Activated naive CD4-positive, alpha-beta T cell treated with Interleukin-2 at 50 U/mL for 16 hours (primary cell): Measurements from ENCODE around the gene TINAGL1.
"Not testable (repeated sequence)": the region's sequence is repeated elsewhere in the genome, so short reads cannot be mapped to it uniquely, and the experiment has no call there.

Experiments
- DNase-seq: peaks from one replicate; pipeline ENCODE4 v3.0.0-alpha.2; 2020

The TINAGL1 gene

DNA sequence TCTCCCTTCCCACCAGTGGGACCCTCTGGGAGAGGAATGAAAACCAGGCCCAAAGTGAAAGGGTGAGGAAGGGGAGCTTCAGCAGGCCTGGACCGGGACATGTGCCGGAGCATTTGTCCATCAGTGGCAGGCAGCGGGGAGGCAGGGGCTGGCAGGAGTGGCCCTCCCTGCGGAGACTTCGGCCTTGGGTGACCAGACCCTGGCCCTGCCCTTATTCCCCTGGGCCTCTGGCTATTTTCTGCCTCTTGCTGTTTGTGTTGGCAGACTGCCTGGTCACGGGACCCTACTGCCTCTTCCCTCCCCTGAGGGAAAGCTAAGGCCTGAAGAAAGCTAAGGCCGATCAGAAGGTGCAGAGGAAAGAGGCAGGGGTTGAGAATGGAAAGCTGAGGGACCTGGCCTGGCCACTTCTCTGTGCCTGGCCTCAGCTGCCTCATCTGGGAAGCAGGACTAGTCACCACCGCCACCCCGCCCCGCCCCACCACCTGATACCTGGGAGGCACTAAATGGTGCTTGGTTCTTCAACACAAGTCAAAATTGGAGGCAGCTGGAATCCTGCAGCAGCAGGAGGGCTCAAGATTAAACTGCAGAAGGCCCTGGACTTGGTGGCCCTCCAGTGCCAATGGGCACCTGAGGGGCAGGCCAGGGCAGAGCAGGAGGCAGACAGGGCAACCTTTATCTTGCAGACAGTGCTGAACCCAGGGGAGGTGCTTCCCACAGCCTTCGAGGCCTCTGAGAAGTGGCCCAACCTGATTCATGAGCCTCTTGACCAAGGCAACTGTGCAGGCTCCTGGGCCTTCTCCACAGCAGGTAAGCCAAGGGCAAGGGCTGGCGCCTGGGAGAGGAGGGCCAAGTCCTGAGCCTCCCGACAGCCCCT, 7.9 kb downstream of the TINAGL1 start:
- no peak for DNase-seq

DNA sequence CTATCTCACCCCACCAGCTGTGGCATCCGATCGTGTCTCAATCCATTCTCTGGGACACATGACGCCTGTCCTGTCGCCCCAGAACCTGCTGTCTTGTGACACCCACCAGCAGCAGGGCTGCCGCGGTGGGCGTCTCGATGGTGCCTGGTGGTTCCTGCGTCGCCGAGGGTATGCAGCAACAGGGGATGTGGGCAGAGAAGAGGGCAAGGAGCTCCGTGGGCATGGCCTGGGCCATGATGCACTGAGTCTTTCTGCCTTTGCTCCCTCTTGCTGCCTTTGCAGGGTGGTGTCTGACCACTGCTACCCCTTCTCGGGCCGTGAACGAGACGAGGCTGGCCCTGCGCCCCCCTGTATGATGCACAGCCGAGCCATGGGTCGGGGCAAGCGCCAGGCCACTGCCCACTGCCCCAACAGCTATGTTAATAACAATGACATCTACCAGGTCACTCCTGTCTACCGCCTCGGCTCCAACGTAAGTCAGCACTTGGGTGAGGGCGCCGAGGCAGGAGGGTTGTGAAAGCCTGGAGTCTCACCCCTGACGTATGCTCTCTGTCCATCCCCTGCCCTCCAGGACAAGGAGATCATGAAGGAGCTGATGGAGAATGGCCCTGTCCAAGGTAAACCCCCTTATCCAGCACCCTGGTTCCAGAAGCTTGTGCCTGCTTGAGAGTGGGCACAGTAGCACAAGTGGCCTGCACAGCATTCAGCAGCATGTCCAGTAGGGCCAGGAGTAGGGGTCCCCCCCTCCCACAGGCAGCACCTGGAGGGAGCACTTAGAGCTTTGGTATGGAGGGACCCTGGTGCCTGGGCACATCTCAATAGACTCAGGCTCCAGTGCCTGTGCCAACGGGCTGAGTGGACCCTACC, 8.8 kb downstream of the TINAGL1 start:
- DNase-seq: no peak

DNA sequence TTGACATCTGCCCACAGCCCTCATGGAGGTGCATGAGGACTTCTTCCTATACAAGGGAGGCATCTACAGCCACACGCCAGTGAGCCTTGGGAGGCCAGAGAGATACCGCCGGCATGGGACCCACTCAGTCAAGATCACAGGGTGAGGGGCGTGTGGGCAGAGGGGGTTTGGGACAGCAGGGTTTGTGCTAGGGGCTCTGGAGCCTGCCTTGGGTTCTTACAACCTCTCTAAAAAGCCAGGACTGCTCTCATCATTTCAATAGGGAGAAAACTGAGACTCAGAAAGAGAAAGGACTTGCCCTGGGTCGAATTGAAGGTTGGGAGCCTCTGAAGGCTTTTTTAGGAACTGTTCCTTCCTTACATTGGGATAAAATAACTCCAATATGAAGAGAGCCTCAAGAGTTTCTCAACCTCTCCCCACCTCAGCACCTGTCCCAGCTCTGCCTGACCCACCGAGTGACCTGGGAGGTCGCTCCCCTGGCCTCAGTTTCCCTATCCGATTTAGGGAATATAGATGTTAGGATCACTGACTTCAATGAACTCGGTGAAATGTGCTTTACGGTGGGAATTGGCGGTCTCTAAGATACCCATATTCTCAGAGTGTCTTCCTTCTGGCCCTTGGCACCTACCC, 9.5 kb downstream of the TINAGL1 start:
- no peak for DNase-seq

DNA sequence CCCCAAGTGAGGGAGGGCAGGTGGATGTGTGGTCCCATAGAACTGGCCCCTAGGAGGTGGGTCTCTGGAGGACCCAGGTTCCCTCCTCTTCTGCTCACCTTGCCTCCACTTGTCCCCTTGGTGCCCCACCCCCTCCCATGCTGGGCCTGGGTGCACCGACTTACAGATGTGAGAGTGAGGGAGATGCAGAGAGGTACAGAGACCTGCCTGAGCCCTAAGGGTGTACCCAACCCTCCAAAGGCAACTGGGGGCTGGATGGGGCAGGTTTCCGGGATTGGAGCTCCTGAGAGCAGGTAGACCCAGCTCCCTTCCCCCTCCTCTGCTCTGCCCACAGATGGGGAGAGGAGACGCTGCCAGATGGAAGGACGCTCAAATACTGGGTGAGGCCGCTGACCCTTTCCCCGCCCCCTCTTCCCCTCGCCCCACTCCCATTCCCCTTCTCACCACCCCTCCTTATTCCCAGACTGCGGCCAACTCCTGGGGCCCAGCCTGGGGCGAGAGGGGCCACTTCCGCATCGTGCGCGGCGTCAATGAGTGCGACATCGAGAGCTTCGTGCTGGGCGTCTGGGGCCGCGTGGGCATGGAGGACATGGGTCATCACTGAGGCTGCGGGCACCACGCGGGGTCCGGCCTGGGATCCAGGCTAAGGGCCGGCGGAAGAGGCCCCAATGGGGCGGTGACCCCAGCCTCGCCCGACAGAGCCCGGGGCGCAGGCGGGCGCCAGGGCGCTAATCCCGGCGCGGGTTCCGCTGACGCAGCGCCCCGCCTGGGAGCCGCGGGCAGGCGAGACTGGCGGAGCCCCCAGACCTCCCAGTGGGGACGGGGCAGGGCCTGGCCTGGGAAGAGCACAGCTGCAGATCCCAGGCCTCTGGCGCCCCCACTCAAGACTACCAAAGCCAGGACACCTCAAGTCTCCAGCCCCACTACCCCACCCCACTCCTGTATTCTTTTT, 10.3 kb downstream of the TINAGL1 start:
- no peak for DNase-seq

DNA sequence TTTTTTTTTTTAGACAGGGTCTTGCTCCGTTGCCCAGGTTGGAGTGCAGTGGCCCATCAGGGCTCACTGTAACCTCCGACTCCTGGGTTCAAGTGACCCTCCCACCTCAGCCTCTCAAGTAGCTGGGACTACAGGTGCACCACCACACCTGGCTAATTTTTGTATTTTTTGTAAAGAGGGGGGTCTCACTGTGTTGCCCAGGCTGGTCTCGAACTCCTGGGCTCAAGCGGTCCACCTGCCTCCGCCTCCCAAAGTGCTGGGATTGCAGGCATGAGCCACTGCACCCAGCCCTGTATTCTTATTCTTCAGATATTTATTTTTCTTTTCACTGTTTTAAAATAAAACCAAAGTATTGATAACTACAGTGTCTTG, 11.0 kb downstream of the TINAGL1 start:
- DNase-seq: not testable (repeated sequence)

DNA sequence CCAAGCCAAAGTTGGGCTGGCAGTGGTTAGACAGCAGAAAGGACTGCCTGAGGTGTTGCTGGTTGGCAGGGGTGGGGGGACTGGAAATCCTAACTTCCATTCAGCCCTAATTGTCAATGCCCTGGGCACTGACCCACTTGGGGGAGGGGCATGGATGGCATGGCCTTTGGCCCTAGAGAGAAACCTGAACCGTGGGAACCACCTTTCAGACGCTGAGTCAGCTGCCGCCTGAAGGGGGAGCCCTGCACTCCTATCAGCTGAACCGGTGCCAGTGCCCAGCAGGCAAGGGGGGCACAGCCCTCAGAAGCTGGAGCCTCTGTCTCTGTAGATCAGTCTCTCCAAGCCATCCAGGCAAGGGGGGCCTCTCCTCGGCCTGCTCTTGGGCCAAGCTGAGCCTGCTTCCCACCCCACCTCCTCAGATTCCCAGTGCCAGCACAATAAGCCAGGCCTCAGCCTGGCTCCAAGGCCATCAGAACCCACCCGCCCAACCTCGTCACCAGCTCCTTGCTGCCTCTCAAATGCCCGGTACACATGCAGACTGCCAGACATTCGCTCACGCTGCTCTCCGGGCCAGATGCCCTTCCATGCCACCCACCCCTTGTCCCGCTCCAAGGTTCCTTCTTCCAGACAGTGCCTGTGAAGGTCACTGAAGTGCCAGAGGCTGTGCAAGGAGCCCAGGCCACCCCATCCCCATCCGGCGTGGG, 11.6 kb downstream of the TINAGL1 start:
- DNase-seq: peak; percentile 56

DNA sequence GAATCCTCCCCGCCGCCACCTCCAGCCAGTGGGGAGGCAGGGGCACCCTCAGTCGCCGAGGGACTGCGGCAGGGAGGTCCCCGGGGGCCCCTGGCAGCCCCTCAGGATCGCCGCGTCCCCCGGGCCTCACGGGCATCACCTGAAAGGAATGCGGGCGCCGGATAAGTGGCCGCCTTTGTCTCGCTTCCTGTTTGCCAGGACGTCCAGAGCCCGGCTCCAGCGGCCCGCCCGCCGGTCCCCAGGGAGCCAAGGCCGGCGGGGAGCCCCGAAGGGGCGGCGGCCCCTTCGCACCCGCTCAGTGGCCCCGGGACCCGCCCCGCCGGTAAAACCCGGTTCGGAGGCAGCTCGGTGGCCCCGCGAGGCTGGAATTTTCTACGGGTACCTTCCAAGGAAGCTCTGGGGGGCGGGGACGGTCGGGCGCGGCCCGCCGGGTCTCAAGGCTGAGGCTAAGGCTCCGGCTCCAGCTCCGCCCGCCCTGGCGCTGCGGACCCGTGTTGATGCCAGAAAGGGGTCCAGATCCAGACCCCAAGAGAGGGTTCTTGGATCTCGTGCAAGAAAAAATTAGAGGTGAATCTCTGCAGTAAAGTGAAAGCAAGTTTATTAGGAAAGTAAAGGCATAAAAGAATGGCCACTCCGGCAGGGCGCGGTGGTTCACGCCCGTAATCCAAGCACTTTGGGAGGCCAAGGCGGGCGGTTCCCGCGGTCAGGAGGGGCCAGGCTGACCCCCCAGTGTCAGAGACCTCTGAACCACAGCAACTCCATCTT, 12.6 kb downstream of the TINAGL1 start:
- DNase-seq: no peak

DNA sequence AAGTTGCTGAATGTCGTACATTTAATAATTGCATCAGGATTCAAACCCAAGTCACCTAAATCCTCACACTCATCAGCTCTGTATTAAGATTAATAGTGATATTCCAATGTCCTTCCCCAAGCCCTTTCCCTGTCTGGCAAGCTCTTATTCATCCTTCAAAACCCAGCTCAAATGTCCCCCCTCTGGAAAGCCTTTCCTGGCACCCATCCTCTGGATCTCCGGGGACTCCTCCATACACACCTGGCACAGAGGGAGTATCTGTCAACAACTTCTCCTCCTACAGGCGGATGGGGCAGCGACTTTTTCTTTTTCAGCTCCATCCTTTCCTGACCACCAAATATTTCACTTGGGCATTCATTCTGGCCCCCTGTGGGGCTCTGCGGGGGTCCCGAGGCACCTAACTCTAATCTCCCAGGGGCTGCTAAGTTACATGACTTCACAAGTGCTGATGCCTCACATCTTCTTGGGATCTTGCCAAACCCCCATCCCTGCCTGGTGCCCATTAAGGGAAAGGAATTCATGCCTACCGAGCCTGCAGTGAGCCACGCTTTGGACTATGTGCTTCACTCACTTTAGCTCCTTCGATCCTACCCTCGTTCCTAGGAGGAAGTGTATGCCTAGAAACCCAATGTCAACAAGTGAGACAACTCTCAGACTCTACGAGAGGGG, 15.2 kb downstream of the TINAGL1 start:
- DNase-seq: no peak

DNA sequence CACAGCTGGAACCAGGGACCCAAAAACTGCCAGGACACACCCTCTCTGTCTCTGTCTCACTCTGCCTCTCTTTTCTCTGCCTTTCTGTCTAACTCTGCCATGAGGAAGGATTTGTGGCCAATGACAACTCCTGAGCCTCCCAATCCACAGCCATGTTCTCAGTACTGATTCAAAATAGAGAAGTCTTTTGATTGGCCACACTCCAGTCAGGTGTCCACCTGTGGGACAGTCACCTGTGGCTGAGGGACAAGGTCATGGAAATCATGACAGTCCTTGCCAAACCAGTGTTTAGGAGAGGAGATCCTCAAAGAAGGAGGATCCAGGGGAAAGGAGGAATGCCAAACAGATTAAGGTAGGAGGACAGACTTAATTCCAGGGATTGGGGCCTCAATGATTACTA, 15.8 kb downstream of the TINAGL1 start:
- no peak for DNase-seq

DNA sequence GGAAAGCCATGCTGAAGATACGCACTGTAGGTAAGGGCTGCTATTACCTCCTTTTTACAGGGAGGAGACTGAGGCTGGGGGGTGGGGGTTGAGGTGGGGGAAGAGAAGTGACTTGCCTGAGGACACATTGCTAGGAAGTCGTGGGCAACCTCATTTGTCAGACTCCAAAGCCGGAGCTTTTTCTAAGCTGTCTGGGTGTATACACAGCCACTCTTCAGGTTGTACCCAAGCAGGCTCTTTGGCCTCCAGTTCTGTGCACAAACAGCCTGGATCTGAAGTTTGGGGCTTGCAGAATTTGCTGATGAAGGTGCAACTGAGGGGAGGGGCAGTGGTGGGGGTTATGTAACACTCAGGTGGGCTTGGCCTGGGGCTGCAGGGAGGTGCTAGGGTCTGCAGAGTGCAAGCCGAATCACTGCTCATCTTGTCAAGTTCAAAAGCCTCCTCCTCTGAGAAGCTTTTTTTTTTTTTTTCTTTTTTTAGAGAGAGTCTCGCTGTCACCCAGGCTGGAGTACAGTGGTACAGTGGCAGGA, 16.9 kb downstream of the TINAGL1 start:
- no peak for DNase-seq

DNA sequence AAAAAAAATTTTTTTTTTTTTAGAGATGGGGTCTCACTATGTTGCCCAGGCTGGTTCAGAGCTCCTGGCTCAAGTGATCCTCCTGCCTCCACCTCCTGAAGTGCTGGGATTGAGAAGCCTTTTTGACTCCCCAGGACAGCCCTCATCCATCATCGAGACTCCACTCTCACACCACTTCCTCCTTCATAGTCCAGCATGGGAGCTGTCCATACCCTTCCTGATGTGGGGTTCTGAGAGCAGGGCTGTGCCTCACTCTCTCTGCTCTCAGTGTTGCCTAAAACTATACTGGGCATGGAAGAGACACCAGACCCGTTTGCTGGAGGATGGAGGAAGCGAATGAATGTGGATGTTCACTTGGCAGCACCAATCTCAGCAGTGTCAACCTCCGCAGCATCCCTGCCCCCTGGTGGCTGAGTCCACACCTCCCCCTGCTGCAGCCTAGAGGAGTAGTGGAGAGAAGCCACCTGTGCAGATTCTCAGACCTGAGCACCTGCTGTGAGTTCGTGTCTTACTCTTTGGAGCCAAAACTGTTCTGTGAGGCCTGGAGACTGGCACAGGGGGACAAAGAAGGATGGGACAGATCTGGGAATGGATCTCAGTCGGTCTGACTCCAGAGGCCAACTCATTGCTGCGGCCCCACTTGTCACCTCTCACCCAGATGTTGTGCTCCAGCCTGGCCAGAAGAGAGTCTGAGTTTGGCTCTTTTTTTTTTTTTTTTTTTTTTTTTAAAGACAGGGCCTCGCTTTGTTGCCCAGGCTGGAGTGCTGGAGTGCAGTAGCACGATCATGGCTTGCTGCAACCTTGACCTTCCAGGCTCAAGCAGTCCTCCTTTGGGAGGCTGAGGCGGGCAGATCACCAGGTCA, 17.7 kb downstream of the TINAGL1 start:
- DNase-seq: peak; percentile 54

DNA sequence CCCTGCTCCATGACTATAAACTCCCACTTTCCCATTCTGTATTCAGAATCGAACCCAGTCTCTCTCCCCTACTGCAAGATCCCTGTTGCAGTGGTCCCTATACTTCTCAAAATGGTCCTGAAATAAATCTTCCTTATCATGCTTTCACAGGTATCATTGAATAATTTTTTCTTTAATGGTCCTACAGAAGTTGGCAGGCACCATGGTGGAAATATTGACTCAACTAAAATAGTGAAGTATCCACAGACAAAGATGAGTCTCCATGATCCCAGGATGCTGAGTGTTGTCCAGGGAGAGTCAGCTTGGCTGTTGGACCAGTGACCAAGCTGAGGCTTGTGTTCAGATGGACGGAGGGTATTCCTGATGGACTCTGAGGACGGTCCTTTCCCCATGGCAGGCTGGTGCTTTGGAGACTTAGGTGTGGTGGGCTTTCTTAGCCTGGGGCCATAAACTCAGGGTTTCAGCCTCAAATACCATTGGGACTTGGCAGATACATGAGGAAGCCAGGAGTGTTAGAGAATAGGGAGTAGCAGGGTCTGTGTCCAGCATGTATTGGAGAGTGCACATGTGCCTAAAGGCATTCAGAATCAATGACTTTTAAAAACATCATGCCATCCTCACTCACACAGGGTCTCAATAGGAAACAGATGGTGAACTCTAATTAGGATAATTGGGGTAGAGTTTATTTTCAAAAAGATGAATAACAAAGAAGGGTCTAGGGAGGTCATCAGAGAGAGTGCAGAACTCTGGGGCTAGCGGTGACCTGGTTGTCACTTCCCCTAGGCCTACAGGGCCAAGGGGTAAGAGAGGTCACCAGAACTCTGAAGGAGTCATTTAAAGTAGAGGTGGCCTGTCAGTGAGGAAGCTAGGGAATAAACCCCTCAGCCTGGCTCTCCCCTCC, 19.8 kb downstream of the TINAGL1 start:
- DNase-seq: no peak

DNA sequence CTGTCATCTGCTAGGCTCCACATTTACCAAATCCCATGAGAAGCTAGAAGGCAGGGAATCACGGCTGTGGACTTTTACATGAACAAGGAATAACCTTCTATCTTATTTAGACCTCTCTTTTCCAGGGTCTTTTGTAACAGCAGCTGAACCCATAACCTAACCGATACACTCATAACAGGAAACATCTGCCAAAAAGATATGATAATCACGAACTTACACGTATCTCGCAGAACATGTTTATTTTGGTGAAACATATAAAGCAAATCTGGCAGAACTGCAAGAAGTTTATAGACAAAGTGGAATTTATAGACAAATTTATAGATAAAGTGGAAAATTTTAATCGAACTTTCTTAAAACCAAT, 20.4 kb downstream of the TINAGL1 start:
- DNase-seq: no peak

DNA sequence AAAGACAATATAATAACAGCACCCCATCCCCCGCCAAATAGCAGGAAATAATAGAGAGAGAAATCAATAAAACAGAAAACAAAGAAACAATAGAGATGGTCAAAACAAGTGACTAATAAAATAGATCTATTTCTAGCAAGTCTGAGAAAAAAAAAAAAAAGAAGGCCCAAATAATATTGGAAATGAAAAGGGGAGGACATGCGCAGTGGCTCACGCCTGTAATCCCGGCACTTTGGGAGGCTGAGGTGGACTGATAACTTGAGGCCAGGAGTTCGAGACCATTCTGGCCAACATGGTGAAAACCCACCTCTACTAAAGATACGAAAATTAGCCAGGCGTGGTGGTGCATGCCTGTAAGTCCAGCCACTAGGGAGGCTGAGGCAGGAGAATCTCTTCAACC, 22.7 kb downstream of the TINAGL1 start:
- no peak for DNase-seq

DNA sequence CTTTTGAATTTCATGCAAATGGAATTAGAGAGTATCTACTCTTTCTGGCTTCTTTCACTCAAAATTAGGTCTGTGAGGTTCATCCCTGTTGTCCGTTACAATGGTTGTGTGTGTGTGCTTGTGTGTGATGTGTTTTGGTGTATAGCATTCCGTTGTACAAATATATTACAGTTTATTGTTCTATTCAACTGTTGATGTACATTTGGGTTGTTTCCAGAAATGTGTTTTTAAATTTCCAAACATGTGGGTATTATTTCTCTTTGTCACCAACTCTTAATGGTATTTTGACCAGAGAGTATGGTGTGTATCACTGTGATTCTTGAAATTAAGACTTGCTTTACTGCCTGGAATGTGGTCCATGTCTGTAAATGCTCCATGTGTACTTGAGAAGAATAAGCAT, 24.3 kb downstream of the TINAGL1 start:
- DNase-seq: no peak

DNA sequence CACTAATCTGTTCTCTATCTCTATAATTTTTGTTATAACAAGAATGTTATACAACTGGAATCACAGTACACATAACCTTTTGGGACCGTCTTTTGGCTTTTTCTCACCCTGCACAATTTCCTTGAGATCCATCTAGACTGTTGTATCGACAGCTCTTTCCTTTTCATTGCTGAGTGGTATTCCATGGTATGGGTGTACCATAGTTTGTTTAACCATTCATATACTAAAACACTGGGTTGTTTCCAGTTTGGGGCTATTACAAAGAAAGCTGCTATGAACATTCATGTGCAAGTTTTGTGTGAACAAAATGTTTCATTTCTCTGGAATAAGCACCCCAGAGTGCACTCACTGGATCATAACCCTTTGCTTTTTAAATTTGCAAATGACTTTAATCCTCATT, 25.8 kb downstream of the TINAGL1 start:
- DNase-seq: no peak

DNA sequence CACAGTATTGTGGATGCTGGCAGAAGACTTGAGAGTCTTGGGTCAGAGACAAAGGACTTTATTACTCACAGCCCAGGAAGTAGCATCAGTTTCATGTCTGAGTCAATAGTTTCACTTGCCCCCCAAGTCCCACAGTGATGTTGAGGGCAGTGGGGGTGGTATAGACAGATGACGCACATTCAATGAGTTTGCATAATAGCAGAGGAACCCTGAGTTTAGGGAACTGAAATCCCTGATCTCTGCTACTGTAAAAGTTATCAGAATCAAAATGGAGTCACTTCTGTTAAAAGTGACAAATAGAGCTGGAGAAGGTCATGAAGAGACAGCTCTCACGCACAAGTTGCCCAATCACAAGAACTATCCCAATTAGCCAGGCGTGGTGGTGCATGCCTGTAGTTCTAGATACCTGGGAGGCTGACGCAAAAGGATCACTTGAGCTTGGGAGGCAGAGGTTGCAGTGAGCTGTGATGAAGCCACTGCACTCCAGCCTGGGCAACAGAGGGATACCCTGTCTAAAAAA, 29.7 kb downstream of the TINAGL1 start:
- DNase-seq: peak; percentile 53

DNA sequence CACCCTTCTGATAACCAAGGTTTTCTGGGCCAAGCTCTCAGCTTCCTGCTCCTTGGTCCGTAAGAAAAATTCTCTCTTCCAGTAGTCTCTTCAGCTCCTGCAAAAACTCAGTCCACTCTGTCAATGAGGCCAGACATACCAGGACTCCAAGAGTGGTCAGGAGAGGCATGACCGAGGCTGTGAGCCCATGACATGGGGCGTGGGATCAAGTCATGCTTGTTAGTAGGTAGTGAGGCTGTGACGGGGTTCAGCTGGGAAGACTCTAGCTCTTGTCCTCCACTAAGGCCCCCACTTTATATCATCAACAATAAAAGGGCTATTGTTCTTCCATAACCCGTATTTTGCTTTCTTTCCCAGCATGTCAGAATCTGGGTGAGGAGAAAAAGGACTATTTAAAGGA, 31.0 kb downstream of the TINAGL1 start:
- no peak for DNase-seq
